GM19395 (cell line): Measurements from ENCODE around the gene RAPGEF6.
A peak's percentile ranks its signal among the peaks of the same experiment; 100 is the strongest.
"Not testable (repeated sequence)": the region's sequence is repeated elsewhere in the genome, so short reads cannot be mapped to it uniquely, and the experiment has no call there.

Source experiments
- ATAC-seq: cut with Tn5 transposase; IDR thresholded peaks from one replicate; pipeline ENCODE4 v1.9.1; 2021; ENCODE audit warnings: mild to moderate bottlenecking, moderate library complexity; ENCODE audit not compliant: unreplicated experiment

RAPGEF6 gene

DNA sequence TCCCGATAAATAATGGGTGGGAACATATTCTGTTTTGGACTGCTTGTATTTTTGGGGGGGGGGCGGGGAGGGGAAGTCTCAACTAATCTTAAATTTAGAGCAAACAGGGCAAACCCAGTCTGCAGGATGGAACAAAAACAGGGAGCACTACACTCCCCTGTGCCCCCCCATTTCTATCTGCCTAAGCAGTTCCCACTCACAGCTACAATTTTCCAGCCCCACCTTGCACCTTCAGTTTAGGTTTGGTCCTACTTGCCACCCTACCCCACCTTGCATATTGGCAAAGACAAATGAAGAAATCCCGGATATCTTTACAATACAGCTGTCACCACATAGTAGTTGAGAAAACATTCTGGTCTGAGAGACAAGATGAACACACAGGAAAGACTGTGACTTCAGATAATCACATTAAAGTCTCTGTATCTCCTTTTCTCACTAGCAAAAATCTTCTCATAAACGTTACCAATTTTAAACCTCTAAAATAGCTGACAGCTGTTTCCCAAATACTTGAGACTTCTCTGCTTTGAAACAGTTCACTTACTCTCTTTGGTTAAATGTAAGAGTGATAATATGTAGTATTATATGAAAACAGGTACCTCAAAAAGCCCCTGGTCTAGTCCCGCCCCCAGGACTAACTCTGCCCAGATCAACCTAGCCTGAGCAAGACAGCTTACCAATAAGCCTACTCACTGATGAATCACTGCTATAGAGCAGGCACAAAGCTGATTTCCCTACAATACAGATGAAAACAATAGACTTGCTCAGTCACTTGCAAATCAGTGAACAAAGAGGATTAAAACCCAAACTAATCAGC is 5.2 kb upstream of the RAPGEF6 start:
- no peak for ATAC-seq

DNA sequence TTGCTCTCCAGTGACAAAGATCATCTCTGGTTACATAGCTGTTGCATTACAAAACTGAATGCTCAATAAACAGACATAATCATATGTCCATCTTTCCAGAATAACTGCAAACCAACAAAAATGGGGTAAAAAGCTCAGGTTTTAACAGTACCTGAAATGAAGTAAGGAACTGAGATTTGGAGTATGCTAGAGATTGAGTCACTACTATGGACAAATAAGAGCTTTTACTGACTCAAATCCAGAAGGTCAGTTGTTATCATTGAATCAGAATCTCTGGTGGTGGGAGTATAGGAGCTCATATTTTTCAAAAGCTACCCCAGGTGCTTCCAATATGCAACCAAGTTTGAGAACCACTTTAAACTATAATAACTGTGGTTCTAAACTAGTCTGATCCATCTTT is 4.1 kb upstream of the RAPGEF6 start:
- no peak for ATAC-seq

DNA sequence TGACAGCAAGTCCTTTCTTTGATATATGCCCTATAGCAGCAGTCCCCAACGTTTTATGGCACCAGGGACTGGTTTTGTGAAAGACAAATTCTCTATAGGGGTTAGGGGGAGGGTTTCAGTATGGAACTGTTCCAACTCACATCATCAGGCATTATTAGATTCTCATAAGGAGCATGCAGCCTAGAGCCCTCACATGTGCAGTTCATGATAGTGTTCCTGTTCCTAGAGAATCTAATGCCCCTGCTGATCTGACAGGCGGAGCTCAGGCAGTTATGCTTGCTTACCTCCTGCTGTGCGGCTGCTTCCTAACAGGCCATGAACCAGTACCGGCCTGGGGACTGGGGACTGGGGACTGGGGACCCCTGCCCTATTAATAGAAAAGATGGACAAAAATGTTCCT is 2.7 kb upstream of the RAPGEF6 start:
- no peak for ATAC-seq

DNA sequence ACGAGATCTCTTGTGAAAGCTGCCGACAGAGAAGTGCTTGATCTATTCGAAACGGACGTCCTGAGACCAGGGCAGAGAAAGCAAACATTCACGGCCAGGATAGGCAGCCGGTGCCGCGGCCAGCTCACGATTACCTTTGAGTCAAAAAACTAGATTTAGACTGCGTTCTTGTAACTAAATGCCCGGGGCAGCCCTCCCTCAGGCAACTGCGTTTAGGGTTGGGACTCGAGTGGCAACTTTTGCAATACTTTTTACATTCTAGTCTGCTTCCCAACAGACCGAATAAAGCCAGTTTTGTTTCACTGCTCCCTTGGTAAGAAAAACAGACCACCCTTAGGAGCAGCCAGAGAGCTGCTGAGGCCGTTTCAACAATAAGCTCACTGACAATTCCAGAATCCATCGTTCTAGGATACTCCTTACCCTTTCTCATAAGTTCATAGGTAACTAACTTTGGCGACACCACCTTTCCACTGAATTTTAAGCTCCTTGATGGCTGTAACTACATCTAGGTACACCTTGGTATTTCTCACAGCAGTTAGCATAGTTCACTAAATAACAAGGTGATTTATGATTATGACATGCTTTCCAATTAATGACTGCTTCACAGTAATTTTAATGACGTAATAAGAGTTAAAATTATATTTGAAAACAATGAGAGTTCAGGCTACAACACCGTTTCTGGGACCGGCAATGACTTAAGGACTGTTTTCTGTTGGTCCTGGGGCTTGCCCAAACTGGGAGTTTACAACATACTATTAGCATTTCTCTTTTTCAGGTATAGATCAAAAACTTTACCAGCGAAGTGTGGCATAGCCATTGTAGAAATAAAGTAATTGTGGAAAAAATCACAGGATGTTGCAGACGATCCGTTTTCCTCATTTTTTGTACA is 899 bp upstream of the RAPGEF6 start:
- no peak for ATAC-seq

DNA sequence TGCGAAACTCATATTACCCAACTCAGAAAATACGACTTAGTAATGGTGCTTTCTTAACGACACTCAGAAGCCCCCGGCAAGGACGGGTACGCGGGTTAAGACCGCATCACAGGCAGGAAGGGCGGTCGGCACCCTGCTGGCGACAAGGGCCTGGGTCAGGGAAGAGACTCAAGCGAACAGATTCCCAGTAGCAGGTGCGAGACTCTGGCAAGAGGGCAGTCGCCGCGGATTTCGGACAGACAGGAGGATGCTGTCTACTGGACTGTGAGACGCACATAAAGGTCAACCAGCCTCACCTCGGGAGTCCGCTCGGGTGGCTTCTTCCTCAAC is 398 bp downstream of the RAPGEF6 start:
- peak; percentile 34 for ATAC-seq

DNA sequence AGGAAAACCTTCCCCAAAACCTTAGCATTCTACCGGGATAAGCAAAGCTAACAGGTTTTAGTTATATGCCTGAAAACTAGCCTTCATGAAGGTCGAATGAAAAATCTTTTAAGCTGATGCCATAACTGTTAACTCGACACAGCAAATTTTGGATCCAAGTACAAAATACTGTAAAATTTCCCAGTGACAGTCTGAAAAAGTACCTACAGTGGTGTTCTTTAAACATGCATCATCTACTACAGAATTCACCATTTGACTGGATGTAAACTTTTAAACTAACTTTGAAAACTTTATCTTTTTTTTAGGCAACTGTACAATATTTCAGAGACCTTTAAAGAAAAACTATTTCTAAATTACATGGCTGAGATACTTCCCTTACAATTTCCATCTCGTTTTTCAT is 791 bp downstream of the RAPGEF6 start:
- no peak for ATAC-seq

DNA sequence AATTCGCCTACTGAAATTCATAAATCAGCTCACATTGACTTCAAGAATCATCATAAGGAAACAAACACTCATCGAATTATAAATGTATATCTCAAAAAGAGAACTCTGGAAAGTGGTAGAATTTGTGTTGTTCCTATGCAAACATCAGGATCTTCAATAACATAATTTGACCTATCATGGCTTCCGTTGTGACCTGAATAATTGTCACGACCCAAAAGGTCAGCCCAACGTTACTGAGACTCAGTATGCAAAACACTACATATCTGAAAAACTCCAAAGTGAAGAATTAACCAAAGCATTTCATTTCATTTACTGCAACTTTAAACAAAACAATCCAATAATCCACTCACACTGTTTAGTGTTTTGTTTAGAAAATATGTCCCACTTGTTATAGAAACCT is 1.2 kb downstream of the RAPGEF6 start:
- ATAC-seq: no peak

DNA sequence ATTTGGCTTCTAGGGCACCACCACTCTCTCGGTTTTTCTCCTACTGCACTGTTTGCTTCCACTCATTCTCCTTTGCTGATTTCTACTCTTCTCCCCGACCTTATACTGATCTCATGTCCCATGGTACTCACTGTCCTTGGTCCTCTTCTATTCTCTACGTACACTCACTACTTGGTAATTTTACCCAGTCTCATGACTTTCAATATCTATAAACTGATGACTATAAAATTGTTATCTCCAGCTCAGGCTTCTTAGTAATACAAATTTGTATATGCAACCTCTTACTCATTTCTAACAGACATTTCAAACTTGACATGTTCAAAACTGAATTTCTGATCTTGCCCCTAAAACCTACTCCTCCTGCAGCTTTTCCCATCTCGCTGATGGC is 4.1 kb downstream of the RAPGEF6 start:
- ATAC-seq: no peak

DNA sequence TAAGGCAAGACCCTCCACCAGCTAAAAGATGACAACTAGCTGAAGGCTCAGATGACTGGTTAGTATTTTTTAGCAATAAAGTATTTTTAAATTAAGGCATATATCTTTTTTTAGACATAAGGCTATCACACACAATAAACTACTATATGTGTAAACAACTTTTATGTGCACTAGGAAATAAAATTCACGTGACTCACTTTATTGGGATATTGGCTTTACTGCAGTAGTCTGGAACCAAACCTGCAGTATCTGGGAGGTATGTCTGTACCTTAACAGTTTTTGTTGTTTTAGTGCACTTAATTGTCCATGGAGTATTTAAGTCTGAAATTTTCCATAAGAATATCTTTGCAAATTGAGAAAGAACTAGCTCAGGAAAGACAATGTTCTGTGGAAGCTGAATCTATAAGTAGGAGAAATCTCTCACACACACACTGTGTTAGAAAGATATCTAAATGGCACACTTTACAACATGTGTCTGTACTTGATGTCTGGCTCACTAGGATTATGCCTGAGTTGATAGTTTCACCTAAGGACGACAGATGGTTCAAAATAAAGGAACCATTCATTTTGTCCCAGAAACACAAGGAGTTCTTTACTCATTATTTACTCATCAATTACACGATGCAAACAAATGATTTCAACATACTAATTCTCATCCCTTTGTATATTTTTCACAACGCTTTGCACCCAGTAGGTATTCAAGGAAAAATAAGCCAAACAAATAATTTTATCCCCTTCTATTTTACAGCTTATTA is 4.6 kb downstream of the RAPGEF6 start:
- ATAC-seq: no peak

DNA sequence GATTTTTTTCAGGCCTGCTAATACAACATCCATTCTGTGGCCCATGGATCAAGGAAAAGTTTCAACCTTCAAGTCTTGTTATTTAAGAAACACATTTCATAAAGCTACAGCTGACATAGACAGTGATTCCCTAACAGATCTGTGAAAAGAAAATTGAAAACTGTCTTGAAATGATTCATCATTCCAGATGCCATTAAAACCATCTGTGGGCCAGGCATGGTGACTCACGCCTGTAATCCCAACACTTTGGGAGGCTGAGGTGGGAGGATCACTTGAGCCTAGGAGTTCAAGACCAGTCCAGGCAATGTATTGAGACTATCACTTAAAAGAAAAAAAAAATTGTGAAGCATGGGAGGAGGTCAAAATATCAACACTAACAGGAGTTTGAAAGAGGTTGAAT is 6.0 kb downstream of the RAPGEF6 start:
- no peak for ATAC-seq

DNA sequence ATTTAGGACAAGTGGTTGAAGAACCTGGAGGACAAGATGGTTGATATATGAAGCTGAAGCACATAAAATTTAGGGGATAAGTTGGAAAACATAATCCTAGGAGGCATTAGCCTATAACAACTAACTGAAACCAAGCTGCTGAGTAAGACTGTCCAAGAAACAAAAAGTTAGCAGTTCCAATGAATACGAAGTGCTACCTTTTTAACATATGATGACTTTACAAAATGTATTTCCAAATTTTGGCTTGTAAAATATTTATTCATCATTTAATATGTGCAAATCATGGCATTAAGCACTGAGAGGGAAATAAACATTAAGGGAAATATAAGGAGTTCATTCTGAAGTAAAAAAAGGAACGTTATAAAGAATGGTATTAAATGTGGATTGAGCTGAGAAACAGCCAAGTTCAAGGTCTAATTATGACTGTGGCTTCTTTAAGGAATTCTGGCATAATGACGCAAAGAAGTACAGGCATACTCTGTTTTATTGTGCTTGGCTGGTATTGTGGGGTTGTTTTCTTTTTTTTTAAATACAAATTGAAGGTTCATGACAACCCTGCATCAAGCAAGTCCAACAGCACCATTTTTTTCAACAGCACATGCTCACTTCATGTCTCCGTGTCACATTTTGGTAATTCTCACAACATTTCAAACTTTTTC is 7.7 kb downstream of the RAPGEF6 start:
- ATAC-seq: no peak

DNA sequence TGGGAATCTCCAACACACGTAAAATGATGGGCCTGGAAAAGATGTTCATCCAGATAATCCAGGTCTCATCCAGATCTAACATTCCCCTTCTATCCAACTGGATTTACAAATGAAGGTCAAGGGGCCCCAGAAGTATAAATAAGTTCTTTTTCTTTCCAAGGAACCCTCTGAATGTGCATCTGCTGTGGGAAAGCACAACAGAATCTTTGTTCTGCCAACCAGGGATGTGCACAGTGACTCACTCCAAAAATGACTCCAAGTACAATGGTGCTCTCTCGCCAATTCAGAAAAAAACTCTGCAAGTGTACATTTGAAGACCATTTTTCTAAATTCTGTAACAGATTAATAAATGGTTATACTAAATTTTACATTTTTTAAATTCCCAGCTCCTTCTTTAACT is 12.4 kb downstream of the RAPGEF6 start:
- no peak for ATAC-seq

DNA sequence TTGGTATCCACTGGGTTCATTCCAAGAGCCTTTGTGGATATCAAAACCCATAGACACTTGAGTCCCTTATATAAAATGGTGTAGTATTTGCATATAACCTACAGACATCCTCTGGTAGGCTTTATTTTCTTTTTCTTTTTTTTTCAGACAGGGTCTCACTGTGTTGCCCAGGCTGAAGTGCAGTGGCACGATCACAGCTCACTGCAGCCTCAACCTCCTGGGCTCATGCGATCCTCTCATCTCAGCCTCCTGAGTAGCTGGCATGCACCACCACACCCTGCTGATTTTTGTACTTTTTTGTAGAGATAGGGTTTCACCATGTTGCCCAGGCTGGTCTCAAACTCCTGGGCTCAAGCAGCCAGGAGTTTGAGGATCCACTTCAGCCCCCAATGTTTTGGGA is 13.9 kb downstream of the RAPGEF6 start:
- not testable (repeated sequence) for ATAC-seq

DNA sequence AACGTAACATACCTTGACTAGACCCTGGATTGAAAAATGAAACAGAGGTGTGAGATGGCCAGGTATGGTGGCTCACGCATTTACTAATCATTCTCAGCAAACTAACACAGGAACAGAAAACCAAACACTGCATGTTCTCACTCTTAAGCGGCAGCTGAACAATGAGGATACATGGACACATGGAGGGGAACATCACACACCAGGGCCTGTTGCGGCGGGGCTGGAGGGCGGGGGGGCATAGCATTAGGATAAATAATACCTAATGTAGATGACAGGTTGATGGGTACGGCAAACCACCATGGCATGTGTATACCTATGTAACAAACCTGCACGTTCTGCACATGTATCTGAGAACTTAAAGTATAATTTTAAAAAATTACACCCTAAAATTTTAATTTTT is 15.9 kb downstream of the RAPGEF6 start:
- no peak for ATAC-seq

DNA sequence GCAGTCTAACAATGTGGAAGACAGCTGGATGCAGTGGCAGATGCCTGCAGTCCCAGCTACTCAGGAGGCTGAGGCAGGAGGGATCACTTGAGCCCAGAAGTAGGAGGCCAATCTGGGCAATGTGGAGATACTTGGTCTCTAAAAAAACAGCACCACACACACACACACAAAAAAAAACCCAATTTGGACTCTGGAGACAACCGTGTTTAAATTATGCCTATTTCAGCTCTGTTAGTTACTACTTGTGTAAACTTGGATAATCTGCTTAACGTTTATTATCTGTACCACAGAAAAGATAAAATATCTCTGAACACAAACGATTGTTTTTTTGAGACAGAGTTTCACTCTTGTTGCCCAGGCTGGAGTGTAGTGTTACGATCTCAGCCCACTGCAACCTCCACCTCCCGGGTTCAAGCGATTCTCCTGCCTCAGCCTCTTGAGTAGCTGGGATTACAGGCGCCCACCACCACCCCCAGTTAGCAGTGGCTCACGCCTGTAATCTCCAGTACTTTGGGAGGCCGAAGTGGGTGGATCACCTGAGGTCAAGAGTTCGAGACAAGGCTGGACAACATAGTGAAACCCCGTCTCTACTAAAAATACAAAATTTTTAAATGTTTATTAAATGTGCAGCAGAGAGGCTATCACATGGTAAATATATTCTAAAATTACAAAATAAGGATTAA is 17.7 kb downstream of the RAPGEF6 start:
- ATAC-seq: no peak

DNA sequence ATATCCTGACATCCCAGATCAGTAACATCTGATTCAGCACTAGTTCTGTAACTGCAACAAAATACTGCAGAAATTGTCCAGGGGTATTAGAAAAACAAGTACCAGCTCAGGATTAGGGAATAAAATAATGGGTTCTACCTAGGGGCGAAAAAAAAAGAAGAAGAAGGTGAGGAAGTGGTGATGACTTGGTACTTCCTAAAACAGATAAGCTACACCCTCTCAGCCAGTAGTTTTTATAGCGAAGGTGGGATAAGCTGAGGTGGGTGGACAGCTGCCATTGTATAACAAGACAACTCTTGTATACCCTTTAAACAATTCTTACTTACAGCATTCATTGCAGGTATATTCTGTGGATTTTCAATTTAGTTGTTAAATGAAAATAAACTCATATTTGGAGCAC is 19.1 kb downstream of the RAPGEF6 start:
- ATAC-seq: no peak

DNA sequence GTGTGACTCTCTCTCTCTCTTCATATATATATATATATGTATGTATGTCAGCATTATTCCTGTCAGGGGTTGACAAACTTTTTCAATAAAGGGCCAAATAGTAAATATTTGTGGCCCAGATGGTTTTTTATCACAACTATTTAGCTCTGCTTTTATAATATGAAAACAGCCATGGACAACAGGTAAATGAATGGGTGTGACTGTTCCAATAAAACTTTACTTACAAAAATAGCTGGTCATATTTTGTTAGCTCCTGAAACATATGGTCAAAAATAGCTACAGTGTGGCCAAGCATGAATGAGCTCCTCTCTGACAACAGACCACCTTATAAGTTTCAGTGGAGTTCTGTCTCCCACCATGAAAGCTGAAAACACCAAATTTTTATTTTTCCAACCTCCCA is 21.6 kb downstream of the RAPGEF6 start:
- no peak for ATAC-seq

DNA sequence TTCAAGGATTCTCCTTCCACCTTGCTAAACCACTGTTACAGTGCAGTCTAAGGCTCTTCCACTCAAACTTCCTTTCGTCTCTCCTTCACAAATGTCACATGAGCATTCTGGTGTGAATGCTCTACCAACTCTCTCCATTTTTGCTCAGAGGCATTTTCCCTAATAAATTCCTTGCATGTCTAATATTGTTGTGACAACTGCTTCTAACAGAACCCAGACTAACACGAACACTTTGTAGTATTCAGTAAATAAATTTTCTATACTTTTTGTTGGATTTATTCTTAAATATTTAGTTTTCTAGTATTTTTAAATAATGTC is 24.0 kb downstream of the RAPGEF6 start:
- no peak for ATAC-seq

DNA sequence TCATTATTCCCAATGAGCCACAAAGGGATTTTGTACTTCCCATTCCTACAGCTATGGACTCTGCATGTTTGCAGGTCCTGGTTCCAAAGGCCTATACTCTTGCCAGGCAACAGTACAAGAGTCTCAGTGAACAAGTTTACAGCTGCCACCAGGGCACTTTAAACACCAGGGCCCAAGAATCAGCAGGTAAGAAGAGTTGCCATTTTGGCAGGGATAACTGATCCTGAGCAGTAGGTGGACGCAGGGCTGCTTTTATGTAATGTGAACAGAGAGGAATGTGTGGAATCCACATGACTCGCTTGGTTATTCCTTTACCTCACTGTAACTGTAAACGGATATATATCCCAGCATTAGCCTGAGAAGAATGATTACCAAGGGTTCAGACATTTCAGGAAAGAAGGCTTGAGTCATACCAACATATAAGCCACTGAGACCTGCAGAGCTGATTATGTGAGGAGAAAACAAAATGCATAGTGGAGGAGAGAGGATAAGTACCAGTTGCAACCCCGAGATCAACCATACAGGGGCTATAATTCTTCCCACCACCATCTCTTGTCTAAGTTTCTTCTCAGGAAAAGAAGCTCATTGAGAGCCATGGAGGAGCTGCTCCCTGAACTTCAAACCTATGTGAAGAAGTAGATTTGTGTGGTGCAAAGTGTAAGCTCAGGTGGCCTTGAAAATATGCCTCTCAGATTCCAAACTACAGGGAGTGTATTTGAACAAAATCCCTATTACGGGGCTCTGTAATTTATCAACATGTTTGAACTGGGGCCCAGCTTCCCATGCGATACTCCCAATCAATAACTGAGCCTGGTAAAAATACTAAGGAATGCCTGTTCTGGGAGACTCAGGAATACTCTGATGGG is 24.6 kb downstream of the RAPGEF6 start:
- no peak for ATAC-seq

DNA sequence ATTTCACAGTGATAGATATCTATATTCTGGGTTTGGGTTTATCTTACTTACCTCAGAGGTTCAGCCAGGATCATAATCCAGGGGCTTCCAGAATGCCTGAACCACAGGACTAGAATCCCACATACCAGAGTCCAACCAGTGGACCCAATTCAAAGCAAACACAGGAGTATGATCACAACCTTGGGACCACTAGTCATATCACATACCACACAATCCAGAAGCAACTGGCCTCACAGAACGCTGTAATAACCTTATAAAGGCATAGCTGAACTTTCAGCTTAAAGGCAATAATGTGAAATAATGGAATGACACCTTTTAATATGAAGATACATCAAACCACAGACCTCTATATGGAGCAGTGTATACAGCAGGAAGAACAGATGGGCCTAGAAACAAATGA is 25.3 kb downstream of the RAPGEF6 start:
- ATAC-seq: no peak
